ENCODE data around the gene UGT1A7.

Gene UGT1A7

GRCh38 chr2:233740870-233741269, 59.2 kb downstream of the UGT1A7 start:
- TF ChIP-seq CTCF (IDR thresholded peaks at IDR 0.05): no peak

GRCh38 chr2:233743464-233744259, 62.0 kb downstream of the UGT1A7 start:
- no peak for TF ChIP-seq CTCF (IDR thresholded peaks at IDR 0.05)

DNA sequence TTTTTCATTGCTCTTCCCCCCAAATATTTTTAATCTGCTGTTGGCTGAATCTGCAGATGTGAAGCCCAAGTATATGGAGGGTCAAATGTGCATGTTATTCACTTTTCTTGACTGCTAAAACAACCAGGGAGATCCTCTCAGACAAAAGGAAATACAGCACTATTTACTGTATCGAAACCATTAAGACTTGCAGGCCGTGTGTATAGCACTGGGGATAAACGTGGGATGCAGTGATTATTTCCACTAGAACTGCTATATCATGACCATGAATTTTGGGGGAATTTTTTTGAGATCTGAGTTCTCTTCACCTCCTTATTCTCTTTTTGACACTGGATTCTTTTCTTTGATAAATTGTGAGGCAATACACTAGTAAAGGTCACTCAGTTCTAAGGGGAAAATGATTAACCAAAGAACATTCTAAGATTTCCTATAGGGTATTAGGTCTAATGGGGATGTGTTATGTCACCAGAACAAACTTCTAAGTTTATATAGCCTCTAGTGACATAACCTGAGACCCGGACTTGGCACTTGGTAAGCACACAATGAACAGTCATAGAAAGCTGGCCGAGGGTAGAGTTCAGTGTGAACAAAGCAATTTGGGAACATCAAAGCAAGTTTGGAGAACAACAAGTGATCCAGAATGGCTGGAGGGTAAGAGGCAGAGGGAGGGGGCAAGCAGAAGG, 63.5 kb downstream of the UGT1A7 start:
- no peak for TF ChIP-seq CTCF (IDR thresholded peaks at IDR 0.05)

DNA sequence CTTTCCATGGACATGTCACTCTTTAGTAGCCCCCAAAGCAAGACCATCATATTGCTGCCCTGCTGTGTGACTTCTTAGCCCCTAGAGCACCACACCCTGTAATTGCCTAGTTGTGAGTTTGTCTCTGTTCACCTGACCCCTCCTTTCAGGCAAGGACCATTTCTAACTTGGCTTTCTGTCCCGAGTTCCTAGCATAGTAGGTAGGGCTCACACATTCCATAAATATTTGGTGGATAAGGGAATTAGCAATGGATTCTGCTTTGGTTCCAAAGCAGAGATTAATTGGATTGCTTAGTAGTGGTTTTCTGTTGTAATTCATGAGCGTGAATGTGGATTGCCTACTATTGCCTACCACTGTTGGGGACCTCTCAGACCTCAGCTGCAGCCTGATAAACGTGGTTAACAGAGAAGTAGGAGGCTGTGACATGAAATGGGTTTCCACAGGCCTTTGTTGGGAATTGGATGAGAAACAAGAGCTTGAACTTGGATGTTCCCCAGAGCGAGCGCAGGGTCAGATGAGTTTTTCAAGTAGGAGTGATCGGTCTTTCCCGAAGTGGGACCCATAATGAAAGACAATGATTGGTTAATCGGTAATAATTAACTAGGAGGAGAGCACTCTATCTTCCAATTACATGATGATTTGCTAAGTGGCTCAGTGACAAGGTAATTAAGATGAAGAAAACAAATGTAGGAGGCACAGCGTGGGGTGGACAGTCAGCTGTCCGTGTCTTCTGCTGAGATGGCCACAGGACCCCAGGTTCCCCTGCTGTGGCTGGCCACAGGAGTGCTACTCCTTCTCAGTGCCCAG, 65.0 kb downstream of the UGT1A7 start:
- TF ChIP-seq CTCF (IDR thresholded peaks at IDR 0.05): no peak

GRCh38 chr2:233747283-233747544, 65.5 kb downstream of the UGT1A7 start:
- TF ChIP-seq CTCF (IDR thresholded peaks at IDR 0.05): no peak

DNA sequence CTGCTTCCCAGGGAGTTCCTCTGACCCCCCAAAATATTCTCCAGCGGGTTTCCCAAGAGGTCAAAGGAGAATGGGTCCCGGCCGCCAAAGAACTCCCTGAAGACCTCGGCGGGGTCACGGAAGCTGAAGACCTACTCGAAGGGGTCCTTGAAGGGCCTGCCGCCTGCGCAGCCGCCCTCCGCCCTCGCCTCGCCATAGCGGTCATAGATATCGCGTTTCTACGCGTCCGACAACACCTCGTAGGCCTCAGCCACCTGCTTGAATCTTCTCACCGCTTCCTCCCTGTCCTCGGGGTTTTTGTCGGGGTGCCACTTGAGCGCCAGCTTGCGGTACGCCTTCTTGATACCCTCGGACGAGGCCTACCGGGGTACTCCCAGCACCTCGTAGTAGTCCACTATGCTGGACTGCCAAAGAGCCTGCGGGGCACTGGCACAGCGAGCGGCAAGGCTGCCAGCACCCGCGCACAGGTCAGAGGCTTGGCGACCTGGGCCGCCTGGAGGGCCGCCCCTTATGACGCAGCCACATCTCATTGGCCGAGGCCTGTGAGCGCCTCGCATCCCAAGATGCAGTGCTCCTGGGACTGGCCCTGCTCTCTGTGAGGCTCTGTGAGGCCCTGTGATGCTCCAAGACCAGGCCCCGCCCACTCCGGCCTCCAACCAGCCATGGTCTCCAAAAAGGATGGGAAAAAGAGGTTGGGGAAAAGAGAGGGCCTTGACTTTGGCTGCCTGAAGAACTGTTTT, 73.3 kb downstream of the UGT1A7 start:
- TF ChIP-seq CTCF (IDR thresholded peaks at IDR 0.05): no peak

DNA sequence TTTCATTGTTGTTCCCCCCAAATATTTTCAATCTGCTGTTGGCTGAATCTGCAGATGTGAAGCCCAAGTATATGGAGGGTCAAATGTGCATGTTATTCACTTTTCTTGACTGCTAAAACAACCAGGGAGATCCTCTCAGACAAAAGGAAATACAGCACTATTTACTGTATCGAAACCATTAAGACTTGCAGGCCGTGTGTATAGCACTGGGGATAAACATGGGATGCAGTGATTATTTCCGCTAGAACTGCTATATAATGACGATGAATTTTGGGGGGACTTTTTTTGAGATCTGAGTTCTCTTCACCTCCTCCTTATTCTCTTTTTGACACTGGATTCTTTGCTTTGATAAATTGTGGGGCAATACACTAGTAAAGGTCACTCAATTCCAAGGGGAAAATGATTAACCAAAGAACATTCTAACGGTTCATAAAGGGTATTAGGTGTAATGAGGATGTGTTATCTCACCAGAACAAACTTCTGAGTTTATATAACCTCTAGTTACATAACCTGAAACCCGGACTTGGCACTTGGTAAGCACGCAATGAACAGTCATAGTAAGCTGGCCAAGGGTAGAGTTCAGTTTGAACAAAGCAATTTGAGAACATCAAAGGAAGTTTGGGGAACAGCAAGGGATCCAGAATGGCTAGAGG, 74.9 kb downstream of the UGT1A7 start:
- no peak for TF ChIP-seq CTCF (IDR thresholded peaks at IDR 0.05)

Measured in LNCAP (cell line).